IPS DF 4.7 (cell line): ENCODE data around the gene PDE3A.

Source experiments
- DNase-seq: peaks from one replicate; pipeline ENCODE4 v3.0.0-alpha.2; 2013; ENCODE audit warnings: low spot score; ENCODE audit errors: extremely low read depth

PDE3A gene

DNA sequence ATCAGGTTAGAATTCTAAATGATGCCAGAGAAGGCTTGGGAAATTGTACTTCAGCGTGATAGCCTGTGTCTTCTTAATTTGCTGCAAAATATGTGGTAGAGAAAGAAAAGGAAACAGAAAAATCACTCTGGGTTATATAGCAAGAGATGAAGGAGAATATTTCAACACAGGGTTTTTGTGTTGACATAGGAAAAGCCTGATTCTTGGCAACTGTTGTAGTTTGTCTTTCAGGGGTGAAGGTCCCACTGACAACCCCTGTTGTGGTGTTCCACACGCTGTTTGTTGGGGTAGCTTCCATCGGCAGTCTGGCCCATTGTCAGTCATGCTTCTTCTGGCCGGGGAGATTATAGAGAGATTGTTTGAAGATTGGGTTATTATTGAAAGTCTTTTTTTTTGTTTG is 313.0 kb downstream of the PDE3A start:
- no peak for DNase-seq

DNA sequence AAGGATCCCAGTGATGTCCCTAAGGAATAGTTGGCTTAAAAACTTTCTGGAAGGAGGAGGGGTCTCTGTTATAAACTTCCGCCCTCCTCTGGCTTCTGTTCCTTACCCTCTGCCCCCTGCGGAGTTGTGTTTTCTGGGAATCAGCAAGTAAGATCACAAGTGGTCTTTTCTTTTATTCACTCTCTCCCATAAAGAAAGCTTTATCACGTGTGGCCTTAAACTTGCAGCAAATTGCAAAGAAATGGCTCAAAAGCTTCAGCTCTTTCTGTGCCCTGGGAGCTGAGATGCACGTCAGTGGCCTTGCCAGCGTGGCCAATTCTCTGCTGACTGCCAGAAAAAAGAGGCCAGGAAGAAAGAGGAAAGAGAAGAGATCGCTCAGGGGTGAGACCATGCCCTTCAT is 326.9 kb downstream of the PDE3A start, which contains the start of gene SLCO1C1:
Gene SLCO1C1 (plus strand): TSS at position 101 of the 400 bp plus-strand sequence. CDS start 4,245 bp downstream, outside the sequence.
- DNase-seq, result no peak

DNA sequence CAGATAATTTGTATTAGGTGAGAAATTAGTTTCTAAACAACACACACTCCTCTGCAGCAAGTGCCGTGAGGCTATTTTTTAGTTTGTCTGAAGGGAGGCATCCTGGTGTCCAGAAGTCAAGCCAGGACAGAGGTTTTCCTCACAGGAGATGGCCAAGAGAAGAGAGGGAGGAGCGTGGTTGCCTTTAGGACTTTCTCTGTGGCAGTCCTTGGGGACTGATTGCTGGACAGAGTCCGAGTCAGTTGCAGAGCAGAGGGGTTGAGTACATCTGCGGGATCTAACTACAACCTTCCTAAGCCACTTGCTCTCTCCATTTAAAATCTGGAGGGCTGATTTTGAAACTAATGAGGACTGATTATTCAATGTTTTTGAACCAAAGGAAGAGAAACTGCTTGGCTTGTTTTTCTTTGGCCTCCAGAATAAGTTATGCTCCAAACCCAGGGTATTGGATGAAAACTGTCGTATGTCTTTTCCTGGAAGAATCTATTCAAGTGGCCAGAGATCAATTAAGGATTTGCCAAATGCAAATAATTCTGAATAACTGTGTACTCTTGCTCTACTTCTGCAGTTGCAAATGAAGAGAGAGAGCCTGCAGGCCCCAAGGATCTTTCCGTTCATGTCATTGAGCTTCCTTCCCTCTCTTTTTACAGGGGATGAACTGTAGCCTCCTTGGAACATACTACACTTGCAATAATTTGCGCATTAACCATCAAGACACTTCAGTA is 328.0 kb downstream of the PDE3A start:
- no peak for DNase-seq

DNA sequence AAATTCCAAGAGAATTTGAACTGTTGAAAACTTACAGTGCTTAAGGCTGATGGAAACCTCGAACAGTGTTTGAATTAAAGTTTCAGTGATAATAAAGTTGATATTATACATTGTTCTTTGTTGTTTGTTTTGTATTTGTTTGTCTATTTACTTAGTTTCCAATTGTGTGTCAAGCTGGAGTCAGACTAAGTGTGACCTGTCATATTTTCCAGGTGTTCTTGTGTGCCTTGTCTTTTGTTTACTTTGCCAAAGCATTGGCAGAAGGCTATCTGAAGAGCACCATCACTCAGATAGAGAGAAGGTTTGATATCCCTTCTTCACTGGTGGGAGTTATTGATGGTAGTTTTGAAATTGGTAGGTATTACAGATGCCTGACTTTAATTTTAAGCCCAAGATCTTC is 332.8 kb downstream of the PDE3A start:
- no peak for DNase-seq

DNA sequence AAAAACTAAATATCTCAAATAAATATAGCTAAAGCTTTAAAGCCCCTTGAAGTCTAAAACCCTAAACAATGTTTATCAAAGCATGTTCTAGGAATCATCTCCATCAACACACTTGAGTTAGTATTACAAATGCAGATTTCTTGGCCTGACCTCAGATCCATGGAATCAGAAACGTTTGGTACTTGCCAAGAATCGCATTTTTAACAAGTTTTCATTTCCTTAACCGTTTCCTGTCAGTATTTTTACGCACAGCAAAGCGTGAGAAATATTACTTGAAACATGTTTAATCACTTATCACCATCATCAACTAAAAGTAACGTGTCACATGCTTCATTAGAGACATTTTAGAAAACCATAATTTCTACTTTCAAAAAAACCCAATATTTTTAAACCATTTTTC is 336.5 kb downstream of the PDE3A start:
- DNase-seq, result no peak

DNA sequence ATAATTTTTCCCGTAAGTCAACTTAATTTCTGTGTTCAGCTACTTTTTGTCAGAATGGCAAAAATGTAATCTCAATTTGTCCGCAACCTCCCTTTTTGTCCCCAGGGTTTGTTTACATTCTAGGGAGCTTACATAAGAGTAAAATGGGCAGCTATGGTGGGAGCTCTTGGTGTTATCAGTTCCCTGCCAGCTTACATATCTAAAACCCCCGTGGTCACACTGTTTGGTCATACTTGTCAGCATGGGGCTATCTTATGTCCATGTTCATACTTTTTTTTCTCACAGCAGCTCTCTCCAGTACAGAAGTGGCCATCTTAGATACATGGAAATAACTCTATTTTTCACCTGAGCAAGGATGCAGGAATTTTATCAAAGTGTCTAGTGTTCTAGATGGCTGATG is 343.5 kb downstream of the PDE3A start:
- DNase-seq, result no peak

DNA sequence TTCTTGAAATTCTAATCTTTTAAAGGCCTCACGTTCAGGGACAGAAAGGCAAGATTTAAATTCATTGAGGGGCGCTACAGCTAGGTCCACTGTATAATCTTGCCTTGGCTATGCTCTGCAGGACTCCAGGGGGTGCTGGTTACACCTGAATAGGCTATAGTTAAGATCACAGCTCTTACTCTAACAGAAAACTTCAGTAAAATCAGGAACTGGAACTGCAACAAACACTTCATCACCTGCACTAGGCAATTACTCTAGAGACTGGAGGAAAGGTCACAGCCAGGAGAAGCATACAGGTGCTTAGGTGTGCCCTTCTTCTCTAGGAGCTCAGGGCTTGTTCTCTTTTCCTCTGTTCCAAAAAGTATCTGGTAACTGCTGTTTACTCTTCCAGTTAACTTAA is 347.7 kb downstream of the PDE3A start:
- DNase-seq, result no peak

DNA sequence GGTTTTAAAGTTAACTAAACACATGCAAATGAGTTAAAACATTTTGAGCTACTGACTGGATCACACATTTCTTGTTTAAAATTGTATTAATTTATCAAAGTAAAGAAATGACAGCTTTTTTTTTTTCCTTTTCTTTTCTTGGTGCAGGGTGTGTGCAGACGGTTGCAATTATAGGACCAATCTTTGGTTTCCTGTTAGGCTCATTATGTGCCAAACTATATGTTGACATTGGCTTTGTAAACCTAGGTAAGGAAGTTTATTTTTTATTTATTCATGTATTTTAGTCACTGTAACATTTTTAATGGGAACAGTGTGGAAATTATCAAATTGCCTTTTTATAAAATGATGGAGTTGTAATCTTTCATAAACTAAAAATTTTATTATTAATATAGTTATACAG is 348.6 kb downstream of the PDE3A start:
- no peak for DNase-seq

DNA sequence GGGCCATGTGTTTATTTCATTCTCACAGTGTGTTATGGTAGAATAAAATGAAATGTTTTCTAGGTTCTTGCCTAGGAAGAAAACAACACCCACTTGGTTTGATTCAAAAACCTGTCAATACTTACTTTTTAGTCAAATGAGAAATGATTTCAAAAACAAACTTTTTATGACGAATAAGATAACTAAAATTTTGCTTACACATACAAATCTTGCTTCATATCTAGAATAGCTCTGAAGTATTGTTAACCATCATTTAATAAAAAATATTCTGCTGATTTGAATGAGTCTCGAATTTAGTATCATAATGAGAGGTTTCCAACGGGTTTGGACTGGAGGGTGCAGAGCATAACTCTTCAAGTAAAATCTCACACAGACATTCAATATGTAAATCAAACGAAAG is 350.0 kb downstream of the PDE3A start:
- DNase-seq, result no peak

DNA sequence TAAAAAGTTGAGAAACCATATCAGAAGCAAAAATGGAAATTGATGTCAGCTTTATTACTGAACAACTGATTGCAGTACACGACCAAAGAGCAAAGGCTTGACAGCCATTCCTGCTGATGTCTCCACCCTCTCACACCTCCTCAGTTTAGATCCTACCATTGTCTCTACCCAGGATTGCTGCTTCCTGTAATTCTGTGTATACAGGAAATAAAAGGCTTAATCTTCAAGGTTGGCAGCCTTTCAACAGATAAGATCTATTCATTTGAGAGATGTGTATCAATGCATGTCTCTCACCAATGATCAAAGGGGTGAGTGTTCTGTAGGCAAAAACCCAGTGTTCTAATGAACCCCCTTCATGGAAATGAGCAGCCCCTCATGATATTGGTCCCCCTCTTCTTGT is 353.8 kb downstream of the PDE3A start:
- DNase-seq, result no peak

DNA sequence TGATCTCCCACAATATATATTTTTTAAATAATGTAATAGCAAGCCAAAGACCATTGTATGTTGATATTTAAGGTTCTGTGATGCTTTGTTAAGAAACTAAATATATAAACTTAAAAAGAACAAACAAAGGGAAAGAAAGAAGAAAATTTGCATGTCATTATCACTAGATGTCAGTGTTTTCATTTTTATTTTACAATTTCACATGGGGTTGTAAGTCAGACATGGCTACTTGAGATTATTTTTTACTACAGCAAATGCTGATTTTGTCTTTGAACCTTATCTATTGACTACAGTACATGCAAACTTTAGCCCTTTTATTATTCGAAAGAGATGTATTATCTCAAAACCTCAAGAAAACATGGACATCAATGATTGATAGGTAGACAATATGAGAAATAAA is 362.9 kb downstream of the PDE3A start:
- no peak for DNase-seq
